Activated effector memory CD4-positive, alpha-beta T cell treated with Interleukin-2 at 50 U/mL for 16 hours (primary cell): ENCODE results near the gene SERPINE3.

Experiments
- DNase-seq: peaks from one replicate; pipeline ENCODE4 v3.0.0-alpha.2; 2020

The SERPINE3 gene

GRCh38 chr13:51329606-51330005 lies 9.9 kb upstream of the SERPINE3 start:
- no peak for DNase-seq

GRCh38 chr13:51330791-51331190 lies 8.7 kb upstream of the SERPINE3 start:
- DNase-seq: no peak

DNA sequence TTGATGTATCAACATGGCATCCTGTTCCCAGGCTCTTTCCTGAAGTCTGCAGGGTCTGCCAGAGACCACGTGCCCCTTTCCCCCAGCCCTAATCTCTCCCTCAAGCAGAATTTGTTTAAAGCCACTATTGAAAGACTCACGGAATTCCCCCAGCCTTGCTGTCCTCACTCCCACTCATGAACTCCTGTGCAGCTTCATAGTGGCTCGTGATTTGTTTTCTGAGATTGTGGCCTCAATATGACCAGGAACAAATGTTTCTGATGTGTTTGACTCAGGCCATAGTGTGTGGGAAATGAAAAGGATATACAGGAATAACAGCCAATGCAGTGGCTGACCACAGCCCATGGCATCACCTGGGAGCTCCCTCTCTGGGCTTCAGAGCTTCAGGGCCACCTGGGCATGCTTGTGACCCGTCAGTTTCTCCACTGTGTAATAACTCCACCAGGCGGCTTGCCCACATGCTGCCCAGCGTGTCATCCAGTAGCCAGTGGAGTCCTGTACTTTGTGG lies 8.1 kb upstream of the SERPINE3 start:
- no peak for DNase-seq

DNA sequence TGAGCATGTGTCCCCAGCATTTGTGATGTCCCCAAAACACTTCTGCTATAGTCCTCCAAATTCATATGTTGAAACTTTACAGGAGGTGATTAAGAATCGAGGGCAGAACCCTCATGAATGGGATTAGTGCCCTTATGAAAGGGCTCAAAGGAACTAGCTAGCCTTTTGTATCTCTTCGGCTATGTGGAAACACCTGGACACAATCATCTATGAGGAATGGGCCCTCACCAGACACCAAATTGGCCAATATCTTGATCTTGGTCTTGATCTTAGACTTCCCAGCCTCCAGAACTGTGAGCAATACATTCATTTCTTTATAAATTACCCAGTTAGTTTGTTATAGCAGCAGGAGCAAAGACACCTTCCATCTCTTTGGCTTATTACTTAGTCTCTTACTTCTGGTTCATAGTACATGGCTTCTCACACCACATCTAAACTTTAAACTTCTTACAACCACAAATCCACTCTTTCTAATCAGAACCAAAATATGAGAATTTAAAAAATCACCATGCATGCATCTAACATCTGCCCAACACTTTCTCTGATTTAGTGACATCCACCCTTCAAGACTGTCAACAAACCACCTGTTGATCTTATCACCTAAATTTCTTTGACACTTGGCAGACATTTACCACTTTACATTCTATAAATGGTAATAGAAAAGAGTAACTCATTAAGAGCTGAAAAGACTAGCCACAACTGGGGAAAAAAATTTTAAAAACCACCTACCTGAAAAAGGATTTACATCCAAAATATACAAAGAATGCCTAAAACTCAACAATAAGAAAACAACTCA lies 6.7 kb upstream of the SERPINE3 start:
- no peak for DNase-seq

DNA sequence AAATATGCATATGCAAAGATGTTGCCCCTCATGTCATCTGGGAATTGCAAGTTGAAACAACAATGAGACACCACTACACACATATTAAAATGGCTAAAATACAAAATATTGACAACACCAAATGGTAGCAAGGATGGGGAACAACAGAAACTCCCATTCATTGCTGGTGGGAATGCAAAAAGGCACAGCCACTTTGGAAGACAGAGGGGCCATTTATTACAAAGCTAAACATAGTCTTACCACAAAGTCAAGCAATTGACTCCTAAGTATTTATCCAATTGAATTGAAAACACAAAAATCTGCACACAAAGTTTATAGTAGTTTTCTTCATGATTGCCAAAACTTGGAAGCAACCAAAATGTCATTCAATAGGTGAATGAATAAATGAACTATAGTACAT lies 6.1 kb upstream of the SERPINE3 start:
- no peak for DNase-seq

DNA sequence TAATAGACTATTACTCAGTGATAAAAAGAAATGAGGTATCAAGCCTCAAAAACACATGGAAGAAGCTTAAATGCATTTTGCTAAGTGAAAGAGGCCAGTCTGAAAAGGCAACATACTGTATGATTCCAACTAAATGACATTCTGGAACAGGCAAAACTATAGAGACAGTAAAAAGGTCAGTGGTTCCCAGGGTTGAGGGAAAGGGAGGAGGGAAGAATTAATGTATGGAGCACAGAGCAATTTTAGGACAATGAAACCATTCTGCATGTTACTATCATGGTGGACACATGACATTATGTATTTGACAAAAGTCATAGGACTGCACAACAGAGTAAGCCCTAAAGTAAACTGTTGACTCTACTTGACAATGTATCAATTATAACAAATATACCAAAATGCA lies 5.7 kb upstream of the SERPINE3 start:
- DNase-seq: no peak

GRCh38 chr13:51336746-51337145 lies 2.7 kb upstream of the SERPINE3 start:
- no peak for DNase-seq

DNA sequence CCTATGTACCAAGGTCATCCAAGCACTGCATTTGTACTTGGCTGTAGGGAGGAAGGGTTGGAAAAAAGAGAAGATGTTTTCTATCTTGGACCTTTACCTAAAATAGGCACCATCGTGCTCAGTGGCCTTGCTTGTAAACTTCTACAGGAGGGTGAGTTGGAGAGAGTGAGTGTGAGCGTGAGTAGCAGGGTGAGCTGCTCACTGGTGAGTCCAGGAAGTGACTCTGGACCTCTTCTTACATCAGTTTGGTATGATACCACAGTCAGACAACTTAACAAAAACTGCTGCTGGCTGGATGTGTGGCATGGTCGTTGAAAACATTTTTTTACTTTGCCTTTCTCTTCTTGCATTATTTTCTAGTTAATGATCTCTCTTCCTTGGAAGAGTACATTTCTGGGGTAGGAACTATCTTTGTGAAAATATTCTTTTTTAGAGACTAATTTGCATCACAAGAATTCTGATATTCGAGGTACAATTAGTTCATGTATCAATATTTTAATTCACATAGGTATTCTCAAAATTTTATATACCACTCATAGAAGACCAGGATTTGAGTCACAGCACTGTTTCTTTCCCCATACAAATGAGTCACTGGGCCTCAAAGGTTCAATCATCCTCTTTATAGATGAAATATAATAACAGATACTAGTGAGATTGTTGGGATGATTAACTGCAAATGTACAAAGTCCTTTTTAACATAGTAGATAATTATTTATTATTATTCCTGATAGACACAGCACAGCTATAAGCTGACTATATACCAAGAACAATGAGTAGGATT lies 651 bp downstream of the SERPINE3 start:
- no peak for DNase-seq

DNA sequence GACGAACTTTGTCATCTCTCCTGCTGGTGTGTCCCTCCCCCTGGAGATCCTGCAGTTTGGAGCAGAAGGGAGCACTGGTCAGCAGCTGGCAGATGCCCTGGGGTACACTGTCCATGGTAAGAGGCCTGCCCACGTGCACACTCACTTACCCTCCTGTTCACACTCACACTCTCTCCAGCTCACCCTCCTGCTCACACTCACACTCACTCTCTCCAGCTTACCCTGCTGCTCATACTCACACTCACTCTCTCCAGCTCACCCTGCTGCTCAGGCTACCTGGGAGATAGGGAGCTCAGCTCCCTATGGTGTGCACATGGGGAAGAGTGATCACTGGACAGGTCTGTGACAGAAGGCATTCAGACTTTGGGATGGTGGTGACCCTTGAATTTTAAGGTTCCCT lies 1.7 kb downstream of the SERPINE3 start:
- no peak for DNase-seq

GRCh38 chr13:51341791-51342190 lies 2.3 kb downstream of the SERPINE3 start:
- DNase-seq: no peak

DNA sequence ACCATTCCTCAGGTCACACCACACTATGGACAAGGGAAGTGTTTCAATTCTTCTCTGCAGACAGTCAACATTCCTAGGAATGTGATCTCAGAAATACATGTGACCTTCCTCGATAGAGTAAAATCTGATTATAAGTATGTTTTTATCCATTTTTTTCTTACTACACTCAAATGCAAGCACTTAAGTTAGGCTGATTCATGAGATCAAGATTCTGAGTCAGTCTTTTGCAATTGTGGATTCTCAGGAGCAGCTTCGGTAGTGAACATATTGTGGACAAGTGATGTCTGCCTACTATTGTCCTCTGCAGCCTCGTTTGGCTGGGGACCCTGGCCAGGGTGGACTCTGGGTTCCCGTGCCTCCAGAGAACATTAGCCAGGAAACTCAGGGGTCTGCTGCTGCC lies 3.2 kb downstream of the SERPINE3 start:
- no peak for DNase-seq

DNA sequence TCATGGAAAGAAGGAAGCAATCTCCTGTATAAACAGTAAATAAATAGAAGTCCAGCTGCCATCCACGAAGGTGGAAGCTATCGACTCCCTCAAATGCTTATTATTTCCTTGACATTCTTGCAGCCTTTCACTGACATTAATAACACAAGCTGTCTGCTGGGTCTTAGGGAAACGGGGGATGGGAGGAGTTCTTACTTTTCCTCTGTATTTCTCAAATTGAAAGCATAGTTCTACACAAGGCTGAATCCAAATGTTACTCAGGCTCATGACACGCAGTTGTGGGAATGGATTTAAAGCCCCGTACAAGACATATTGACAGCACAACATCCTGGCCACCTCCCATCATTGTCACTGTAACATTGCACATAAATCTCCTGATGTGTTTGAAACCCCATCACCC lies 4.0 kb downstream of the SERPINE3 start:
- no peak for DNase-seq

- no peak for DNase-seq
These were observed 6.9 kb downstream of the SERPINE3 start for GRCh38 chr13:51346397-51346796.

- DNase-seq: no peak
These were observed 7.6 kb downstream of the SERPINE3 start for GRCh38 chr13:51347099-51347498.

DNA sequence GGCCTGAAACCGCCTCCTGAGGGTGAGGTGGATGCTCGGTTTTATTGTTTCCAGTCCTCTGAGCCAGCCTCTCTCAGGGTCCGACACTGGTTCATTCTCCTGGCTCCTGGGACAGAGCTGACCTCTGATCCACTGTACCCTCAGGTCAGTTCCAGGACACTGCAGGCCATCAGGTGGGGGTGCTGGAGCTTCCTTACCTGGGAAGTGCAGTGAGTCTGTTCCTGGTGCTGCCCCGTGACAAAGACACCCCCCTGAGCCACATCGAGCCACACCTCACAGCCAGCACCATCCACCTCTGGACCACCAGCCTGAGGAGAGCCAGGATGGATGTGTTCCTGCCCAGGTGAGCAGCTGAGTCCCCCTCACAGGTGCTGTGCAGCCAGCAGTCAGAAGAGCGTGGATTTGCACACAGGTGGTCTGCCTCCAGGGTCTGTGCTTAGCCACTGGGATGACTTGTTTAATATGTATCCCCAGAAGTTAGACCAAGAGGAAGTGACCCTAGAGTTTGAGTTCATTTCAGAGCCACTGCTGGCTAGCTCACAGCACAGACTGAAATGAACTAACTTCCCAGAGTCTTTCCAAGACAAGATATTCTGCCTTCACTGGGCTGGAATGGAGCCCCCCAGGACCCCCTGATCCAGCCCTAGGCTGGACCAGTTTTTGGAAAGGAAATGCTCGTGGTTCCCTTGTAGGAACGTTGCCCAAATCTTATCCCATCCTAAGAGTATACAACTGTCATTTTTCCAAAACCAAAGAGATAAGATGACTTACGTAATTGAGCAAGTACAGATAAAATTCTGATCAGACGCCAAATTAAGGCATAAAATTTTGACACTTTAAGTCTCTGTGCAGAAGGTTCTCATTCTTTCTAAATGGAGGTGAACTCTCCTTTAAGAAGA lies 8.8 kb downstream of the SERPINE3 start:
- DNase-seq: no peak

DNA sequence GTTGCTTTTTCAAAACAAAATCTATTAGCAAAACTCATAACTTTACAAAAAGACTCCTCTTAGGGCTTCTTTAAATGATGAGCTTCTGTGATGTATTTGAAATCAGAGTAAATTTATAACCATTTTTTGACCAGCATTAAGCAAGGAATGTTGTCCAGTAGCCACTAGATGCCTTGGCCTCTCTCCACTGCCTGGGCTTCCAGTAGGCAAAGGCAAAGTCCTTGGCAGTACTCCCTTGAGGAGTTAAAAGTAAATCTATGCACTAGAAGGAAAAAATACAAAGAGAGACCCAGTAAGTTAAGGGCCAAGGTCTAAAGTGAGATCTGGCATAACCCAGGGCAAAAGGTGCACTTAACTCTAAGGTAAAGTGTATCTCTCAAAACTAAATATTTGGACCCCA lies 9.5 kb downstream of the SERPINE3 start:
- DNase-seq: no peak

- DNase-seq: no peak
These were observed 15.7 kb downstream of the SERPINE3 start for GRCh38 chr13:51355217-51355616.

DNA sequence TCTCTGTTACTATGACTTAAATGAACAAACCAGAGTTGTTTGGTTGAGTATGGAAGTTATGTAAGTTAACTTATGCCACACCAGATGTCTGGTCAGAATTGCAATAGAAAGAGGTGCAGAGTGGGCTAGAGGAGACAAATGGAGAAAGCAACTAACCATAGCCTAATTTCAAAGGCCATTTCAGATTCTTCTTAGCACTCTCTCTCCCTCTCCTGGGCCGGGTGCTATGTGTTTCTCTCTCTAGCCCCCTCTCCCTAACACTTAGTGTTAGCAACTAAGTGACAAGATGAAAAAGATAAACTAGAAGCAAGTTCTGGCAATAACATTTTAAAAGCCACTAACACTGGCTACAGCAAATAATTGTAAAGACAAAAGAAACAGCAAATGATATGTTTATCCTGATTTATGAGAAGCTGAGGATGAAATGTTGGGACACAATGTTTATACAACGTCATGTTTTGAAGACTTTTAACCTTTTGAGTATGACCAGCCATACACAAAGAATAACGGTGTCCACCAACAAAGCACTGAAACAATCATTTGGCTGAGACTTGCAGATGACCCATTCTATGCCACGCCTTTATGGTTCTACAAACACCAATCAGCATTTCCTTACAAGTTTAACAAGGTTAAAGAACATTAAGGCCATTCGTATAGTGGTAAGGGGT lies 18.6 kb downstream of the SERPINE3 start:
- no peak for DNase-seq

- no peak for DNase-seq
These were observed 19.9 kb downstream of the SERPINE3 start for GRCh38 chr13:51359352-51359751.

- no peak for DNase-seq
These were observed 21.0 kb downstream of the SERPINE3 start for GRCh38 chr13:51360489-51360888.

DNA sequence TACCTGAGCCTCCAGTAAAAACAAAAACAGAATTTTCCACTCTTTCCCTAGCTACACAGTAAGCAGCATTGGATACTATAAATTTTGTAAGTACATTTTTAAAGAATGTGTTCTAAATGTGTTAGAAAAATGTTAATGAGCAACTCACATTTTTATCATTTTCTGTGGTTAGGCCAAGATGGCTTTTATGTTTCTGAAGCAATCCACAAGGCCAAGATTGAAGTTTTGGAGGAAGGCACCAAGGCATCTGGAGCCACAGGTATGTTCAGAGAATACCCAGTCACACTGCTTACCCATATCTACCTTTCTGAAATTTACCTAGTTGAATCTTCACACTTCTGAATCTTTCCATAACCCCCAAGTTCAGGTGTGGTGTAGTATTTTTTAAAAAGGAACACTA lies 21.6 kb downstream of the SERPINE3 start:
- DNase-seq: no peak

DNA sequence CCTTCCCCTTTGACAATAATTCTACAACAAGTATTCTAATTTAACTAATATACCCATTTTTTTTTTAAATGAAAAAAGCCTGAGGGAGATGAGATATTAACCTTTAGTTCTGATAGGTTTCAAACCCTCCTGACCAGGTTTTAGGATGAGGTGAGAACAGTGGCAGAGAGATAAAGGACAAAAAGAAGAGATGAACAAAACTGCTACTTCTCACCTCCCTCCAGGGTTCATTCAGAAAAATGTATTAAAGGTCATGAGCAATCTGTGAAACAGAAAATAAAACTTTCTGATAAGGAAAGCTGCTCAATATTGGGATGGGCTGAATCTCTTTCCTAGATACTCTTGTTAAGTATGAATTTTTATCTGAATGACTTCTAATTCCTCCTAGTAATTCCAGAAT lies 24.1 kb downstream of the SERPINE3 start:
- no peak for DNase-seq
